PC-9 (cell line): ENCODE data around the gene INPP5B.

Experiments used
- CTCF ChIP-seq: fragments of 200-600 bp; sonication (generic); conservative IDR thresholded peaks from 2 replicates; pipeline ENCODE4 v1.6.1; 2017; ENCODE audit warnings: mixed run types, antibody characterized with exemption, mild to moderate bottlenecking, moderate library complexity
- EZH2 ChIP-seq: fragments of 200-600 bp; sonication (generic); IDR thresholded peaks from 2 replicates; pipeline ENCODE4 v1.8.0; 2017; ENCODE audit warnings: antibody characterized with exemption, low read depth

GRCh38 chr1:37817481-37817880, 129.4 kb downstream of the INPP5B start:
- no peak for TF ChIP-seq CTCF
- no peak for TF ChIP-seq EZH2
